HepG2 (cell line): ENCODE data around the gene IL1RAP. TPM values are rescaled to one million over a fixed set of nuclear protein-coding genes. Genes with fewer than 3 reads are reported as not detected.

Source experiments
- ATAC-seq: fragments of 200-7000 bp; cut with Tn5 transposase; 3 replicates; pipeline ENCODE4 v1.9.1; 2020; ENCODE audit warnings: mild to moderate bottlenecking, moderate library complexity
- BruUV-seq: library from RNA; stranded (reverse); fragments of 400-500 nt; replicated peaks from 2 replicates; lab custom pipeline; 2021; lab: Mats Ljungman, UMichigan
- CTCF ChIA-PET: fragments of 300-600 bp; formaldehyde crosslinking; extraction: SDS; loops from one replicate; lab custom pipeline; 2021; ENCODE audit warnings: low total read pairs, inconsistent platforms, low intra/inter-chr PET ratio; lab: Yijun Ruan, JAX
- POLR2A ChIA-PET: fragments of 350-600 bp; sonication (Branson Sonifier 250); formaldehyde crosslinking; loops from one replicate; lab custom pipeline; 2020; ENCODE audit warnings: antibody characterized with exemption, inconsistent platforms; lab: Yijun Ruan, JAX
- DNase-seq: peaks from one replicate; pipeline ENCODE4 v3.0.0-alpha.2; 2015; ENCODE audit warnings: low spot score
- FAIRE-seq: peaks from 3 replicates; lab custom pipeline; 2011; peaks lifted over from hg19 to GRCh38; lab: Jason Lieb, UNC
- H2AFZ ChIP-seq: one replicate; pipeline ENCODE4 v1.6.1; 2011; ENCODE audit warnings: low read length, inconsistent platforms
- H3K27ac ChIP-seq: fragments of 300-600 bp; 3 replicates; pipeline ENCODE4 v1.8.0; 2011; ENCODE audit warnings: mixed run types, mild to moderate bottlenecking, mixed read lengths, low read length, inconsistent platforms; ENCODE audit not compliant: insufficient read depth; ENCODE audit errors: extremely low read length
- H3K27me3 ChIP-seq, 2 experiments: fragments of 200-600 bp in 1 of 2; 2 replicates in 1 of 2; 3 replicates in 1 of 2; pipeline versions ENCODE4 v1.6.0 to v1.8.0; 2011; ENCODE audit warnings: low read length in 2 of 2, mild to moderate bottlenecking in 2 of 2, moderate library complexity in 2 of 2, inconsistent platforms in 1 of 2; ENCODE audit not compliant: insufficient read depth in 2 of 2, control insufficient read depth in 1 of 2
- H3K36me3 ChIP-seq, 2 experiments: fragments of 200-600 bp in 1 of 2; replicated peaks in 1 of 2; 2 replicates in 1 of 2; 3 replicates in 1 of 2; pipeline versions ENCODE4 v1.5.1 to v1.8.0; 2011; ENCODE audit warnings: low read length in 2 of 2, inconsistent platforms in 1 of 2; ENCODE audit not compliant: insufficient read depth in 2 of 2, control insufficient read depth in 1 of 2
- H3K4me1 ChIP-seq: 2 replicates; pipeline ENCODE4 v1.5.1; 2012; ENCODE audit warnings: low read length, inconsistent platforms; ENCODE audit not compliant: insufficient read depth
- H3K4me2 ChIP-seq: 2 replicates; pipeline ENCODE4 v1.6.0; 2011; ENCODE audit warnings: low read depth, low read length, inconsistent platforms
- H3K4me3 ChIP-seq, 3 experiments: fragments of 200-600 bp in 1 of 3; sonication (generic), shearing (Covaris generic) in 1 of 3; replicated peaks in 1 of 3; 2 replicates each; pipeline ENCODE4 v1.5.1; 2011 to 2016; ENCODE audit warnings: low read length in 3 of 3, inconsistent platforms in 2 of 3, low read depth in 2 of 3, mild to moderate bottlenecking in 2 of 3, control low read depth in 1 of 3, mixed read lengths in 1 of 3; ENCODE audit not compliant: insufficient read depth in 1 of 3
- H3K79me2 ChIP-seq: one replicate; pipeline ENCODE4 v1.6.1; 2011; ENCODE audit warnings: low read length, inconsistent platforms; ENCODE audit not compliant: insufficient read depth
- H3K9ac ChIP-seq: 2 replicates; pipeline ENCODE4 v1.6.0; 2011; ENCODE audit warnings: mild to moderate bottlenecking, low read depth, low read length, inconsistent platforms; ENCODE audit not compliant: insufficient read depth
- H3K9me3 ChIP-seq: 2 replicates; pipeline ENCODE4 v1.5.1; 2012; ENCODE audit warnings: mild to moderate bottlenecking, low read length
- H4K20me1 ChIP-seq: 2 replicates; pipeline ENCODE4 v1.6.0; 2011; ENCODE audit warnings: inconsistent platforms, mild to moderate bottlenecking, low read length, moderate library complexity; ENCODE audit not compliant: insufficient read depth
- ELF4 ChIP-seq: sonication (generic); formaldehyde crosslinking; IDR thresholded peaks from 2 replicates; pipeline ENCODE4 v1.5.0; 2020; ENCODE audit warnings: missing genetic modification reagents, mild to moderate bottlenecking, moderate library complexity, borderline replicate concordance
- KDM2A ChIP-seq: sonication (generic); formaldehyde crosslinking; IDR thresholded peaks from 2 replicates; pipeline ENCODE4 v1.4.0; 2020; ENCODE audit warnings: low read depth, missing genetic modification reagents, borderline replicate concordance
- NR0B2 ChIP-seq: sonication (generic); formaldehyde crosslinking; IDR thresholded peaks from 2 replicates; pipeline ENCODE4 v1.4.0; 2020; ENCODE audit warnings: mild to moderate bottlenecking, missing genetic modification reagents
- RBM22 ChIP-seq: fragments of 200-400 bp; formaldehyde crosslinking; optimal IDR thresholded peaks from 2 replicates; pipeline ENCODE3; 2017; ENCODE audit warnings: mild to moderate bottlenecking, low read length, moderate library complexity
- ZIK1 ChIP-seq: sonication (generic); formaldehyde crosslinking; IDR thresholded peaks from 2 replicates; pipeline ENCODE4 v1.5.0; 2020; ENCODE audit warnings: mild to moderate bottlenecking, low read depth, missing genetic modification reagents, borderline replicate concordance
- ZNF121 ChIP-seq: sonication (generic); formaldehyde crosslinking; IDR thresholded peaks from 2 replicates; pipeline ENCODE4 v1.5.0; 2020; ENCODE audit warnings: mild to moderate bottlenecking, missing genetic modification reagents
- ZNF772 ChIP-seq: sonication (generic); formaldehyde crosslinking; IDR thresholded peaks from 2 replicates; pipeline ENCODE4 v1.5.0; 2020; ENCODE audit warnings: mild to moderate bottlenecking, missing genetic modification reagents
- WGBS: methylation state at CpG from one replicate; pipeline ENCODE4 v1.1.6; 2017; ENCODE audit warnings: low lambda C conversion rate; 5-methylcytosine and 5-hydroxymethylcytosine counted together
- in situ Hi-C: cut with HindIII; loops from 2 replicates; pipeline ENCODE4 v1.10.0; 2017; ENCODE audit warnings: low pct_unique_long_range_greater_than_20kb; ENCODE audit not compliant: extremely low pct_ligation_motif_present
- intact Hi-C: fragments of 100-400 bp; cut with micrococcal nuclease; formaldehyde crosslinking; loops from one replicate; pipeline ENCODE4 v1.10.0; 2022; ENCODE audit not compliant: unreplicated experiment
- polyA plus RNA-seq, 8 experiments: library from polyadenylated mRNA; depleted of rRNA in 3 of 8; stranded (reverse) in 7 of 8; unstranded in 1 of 8; fragments of >200 nt; fragmentation: Illumina TruSeq in 4 of 8; extraction: Trizol in 4 of 8; gene quantifications; 2 replicates each; pipeline versions ENCODE4 v1.2.1 to v1.2.3, GENCODE V29; 2011 to 2016; ENCODE audit warnings: low read depth in 4 of 8, missing spikeins in 1 of 8, mixed read lengths in 1 of 8; ENCODE audit not compliant: insufficient read depth in 1 of 8
- total RNA-seq, 5 experiments: library from RNA; depleted of rRNA; stranded (reverse); fragments of >200 nt; fragmentation: Illumina TruSeq; extraction: Trizol; gene quantifications; 2 replicates each; pipeline ENCODE4 v1.2.3, GENCODE V29; 2016; ENCODE audit warnings: low read depth in 1 of 5
- TF ChIP-seq, protein P1 (sequence below): sonication (generic); formaldehyde crosslinking; IDR thresholded peaks from 2 replicates; pipeline ENCODE4 v1.4.0; 2020; ENCODE audit warnings: mild to moderate bottlenecking, missing genetic modification reagents
- TF ChIP-seq, protein P2 (sequence below): sonication (generic); formaldehyde crosslinking; IDR thresholded peaks from 2 replicates; pipeline ENCODE4 v1.8.1; 2023; ENCODE audit warnings: mild to moderate bottlenecking, moderate library complexity, missing genetic modification reagents
- TF ChIP-seq, protein P3 (sequence below): sonication (generic); formaldehyde crosslinking; IDR thresholded peaks from 2 replicates; pipeline ENCODE4 v1.4.0; 2020; ENCODE audit warnings: low read depth, missing genetic modification reagents
- TF ChIP-seq, protein P4 (sequence below): sonication (generic); formaldehyde crosslinking; IDR thresholded peaks from 2 replicates; pipeline ENCODE4 v1.8.0; 2022; ENCODE audit warnings: low read depth, missing genetic modification reagents
- TF ChIP-seq, protein P5 (sequence below): IDR thresholded peaks from 2 replicates; pipeline ENCODE4 v1.6.1; 2016; ENCODE audit warnings: missing biosample characterization, missing genetic modification reagents, low read depth

IL1RAP gene
- total and polyA plus RNA-seq, 2 of the 13 experiments (the other 11 are each of a cell fraction or from before 2014, with no cell fraction given): 18.3 to 54.9 TPM

- ATAC-seq: no peak
- Histone ChIP-seq H3K9me3 (no peaks in the 10 kb centered on the region), H3K27me3 (no peaks in the 10 kb centered on the region), H3K36me3 (peaks cover 10 to 29% of the 10 kb centered on the region in 2 experiments), H4K20me1 (no peaks in the 10 kb centered on the region), H3K4me3 (no peak overlapping the region), H3K79me2 (no peaks in the 10 kb centered on the region), H3K4me2 (no peak overlapping the region), H2AFZ (no peak overlapping the region), H3K27ac (no peak overlapping the region), H3K9ac (no peak overlapping the region), H3K4me1 (peaks cover 5% of the 10 kb centered on the region; the same call in 1 of the 2 replicates)
- WGBS: 88% methylated on average over 3 of the region's 3 CpGs
- CTCF ChIA-PET: no interaction called here
- BruUV-seq: no TSS peak
- DNase-seq: no peak
- in situ Hi-C loops: no loop called here
- no peak for FAIRE-seq
- POLR2A ChIA-PET: no interaction called here
- intact Hi-C loops: no loop called here
- TF ChIP-seq, protein P1, sequence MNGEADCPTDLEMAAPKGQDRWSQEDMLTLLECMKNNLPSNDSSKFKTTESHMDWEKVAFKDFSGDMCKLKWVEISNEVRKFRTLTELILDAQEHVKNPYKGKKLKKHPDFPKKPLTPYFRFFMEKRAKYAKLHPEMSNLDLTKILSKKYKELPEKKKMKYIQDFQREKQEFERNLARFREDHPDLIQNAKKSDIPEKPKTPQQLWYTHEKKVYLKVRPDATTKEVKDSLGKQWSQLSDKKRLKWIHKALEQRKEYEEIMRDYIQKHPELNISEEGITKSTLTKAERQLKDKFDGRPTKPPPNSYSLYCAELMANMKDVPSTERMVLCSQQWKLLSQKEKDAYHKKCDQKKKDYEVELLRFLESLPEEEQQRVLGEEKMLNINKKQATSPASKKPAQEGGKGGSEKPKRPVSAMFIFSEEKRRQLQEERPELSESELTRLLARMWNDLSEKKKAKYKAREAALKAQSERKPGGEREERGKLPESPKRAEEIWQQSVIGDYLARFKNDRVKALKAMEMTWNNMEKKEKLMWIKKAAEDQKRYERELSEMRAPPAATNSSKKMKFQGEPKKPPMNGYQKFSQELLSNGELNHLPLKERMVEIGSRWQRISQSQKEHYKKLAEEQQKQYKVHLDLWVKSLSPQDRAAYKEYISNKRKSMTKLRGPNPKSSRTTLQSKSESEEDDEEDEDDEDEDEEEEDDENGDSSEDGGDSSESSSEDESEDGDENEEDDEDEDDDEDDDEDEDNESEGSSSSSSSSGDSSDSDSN: no peak
- TF ChIP-seq ELF4 (CRISPR knock-in tag): no peak
- no peak for TF ChIP-seq ZIK1 (CRISPR knock-in tag)
- TF ChIP-seq, protein P2, sequence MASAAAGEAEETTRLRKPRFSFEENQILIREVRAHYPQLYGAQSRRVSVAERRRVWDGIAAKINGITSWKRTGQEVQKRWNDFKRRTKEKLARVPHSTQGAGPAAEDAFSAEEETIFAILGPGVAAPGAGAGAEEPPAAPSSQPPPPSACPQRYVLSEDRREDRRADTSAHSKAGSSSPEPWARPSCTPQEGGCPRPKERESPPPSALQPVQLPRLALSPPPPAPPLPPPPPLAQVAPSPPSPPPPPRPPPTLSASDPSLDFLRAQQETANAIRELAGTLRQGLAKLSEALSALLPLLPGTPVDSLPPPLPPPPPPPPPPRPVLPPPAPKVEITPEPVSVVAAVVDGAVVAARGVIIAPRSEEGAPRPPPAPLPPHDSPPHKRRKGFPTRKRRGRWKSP (CRISPR knock-in tag): no peak
- TF ChIP-seq ZNF121: no peak
- TF ChIP-seq ZNF772 (CRISPR knock-in tag): no peak
- TF ChIP-seq, protein P3, sequence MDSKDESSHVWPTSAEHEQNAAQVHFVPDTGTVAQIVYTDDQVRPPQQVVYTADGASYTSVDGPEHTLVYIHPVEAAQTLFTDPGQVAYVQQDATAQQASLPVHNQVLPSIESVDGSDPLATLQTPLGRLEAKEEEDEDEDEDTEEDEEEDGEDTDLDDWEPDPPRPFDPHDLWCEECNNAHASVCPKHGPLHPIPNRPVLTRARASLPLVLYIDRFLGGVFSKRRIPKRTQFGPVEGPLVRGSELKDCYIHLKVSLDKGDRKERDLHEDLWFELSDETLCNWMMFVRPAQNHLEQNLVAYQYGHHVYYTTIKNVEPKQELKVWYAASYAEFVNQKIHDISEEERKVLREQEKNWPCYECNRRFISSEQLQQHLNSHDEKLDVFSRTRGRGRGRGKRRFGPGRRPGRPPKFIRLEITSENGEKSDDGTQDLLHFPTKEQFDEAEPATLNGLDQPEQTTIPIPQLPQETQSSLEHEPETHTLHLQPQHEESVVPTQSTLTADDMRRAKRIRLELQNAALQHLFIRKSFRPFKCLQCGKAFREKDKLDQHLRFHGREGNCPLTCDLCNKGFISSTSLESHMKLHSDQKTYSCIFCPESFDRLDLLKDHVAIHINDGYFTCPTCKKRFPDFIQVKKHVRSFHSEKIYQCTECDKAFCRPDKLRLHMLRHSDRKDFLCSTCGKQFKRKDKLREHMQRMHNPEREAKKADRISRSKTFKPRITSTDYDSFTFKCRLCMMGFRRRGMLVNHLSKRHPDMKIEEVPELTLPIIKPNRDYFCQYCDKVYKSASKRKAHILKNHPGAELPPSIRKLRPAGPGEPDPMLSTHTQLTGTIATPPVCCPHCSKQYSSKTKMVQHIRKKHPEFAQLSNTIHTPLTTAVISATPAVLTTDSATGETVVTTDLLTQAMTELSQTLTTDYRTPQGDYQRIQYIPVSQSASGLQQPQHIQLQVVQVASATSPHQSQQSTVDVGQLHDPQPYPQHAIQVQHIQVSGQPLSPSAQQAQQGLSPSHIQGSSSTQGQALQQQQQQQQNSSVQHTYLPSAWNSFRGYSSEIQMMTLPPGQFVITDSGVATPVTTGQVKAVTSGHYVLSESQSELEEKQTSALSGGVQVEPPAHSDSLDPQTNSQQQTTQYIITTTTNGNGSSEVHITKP (CRISPR knock-in tag): no peak
- TF ChIP-seq NR0B2 (CRISPR knock-in tag): no peak
- no peak for TF ChIP-seq RBM22
- no peak for TF ChIP-seq KDM2A (CRISPR knock-in tag)
- TF ChIP-seq, protein P4, sequence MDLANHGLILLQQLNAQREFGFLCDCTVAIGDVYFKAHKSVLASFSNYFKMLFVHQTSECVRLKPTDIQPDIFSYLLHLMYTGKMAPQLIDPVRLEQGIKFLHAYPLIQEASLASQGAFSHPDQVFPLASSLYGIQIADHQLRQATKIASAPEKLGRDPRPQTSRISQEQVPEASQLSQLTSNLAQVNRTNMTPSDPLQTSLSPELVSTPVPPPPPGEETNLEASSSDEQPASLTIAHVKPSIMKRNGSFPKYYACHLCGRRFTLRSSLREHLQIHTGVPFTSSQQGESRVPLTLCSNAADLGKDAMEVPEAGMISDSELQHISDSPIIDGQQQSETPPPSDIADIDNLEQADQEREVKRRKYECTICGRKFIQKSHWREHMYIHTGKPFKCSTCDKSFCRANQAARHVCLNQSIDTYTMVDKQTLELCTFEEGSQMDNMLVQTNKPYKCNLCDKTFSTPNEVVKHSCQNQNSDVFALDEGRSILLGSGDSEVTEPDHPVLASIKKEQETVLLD (CRISPR knock-in tag): no peak
- TF ChIP-seq, protein P5, sequence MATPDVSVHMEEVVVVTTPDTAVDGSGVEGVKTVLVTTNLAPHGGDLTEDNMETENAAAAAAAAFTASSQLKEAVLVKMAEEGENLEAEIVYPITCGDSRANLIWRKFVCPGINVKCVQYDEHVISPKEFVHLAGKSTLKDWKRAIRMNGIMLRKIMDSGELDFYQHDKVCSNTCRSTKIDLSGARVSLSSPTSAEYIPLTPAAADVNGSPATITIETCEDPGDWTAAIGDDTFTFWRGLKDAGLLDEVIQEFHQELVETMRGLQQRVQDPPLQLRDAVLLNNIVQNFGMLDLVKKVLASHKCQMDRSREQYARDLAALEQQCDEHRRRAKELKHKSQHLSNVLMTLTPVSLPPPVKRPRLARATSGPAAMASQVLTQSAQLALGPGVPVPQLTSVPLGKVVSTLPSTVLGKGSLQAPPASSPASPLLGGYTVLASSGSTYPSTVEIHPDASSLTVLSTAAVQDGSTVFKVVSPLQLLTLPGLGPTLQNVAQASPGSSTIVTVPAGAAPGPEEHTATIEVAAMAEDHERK: no peak
These were observed 92.7 kb downstream of the IL1RAP start for GRCh38 chr3:190606596-190606995.
